AG09309 (cell line): ENCODE results near the gene LAPTM5.

ENCODE experiments used
- DNase-seq: peaks from one replicate; pipeline ENCODE4 v3.0.0-alpha.2; 2010; ENCODE audit warnings: low read depth
- H3K4me3 ChIP-seq: 2 replicates; pipeline ENCODE4 v1.5.1; 2011; ENCODE audit warnings: mild to moderate bottlenecking, low read depth, low read length, moderate library complexity; ENCODE audit not compliant: control insufficient read depth
- TF ChIP-seq, protein P1 (sequence below): IDR thresholded peaks from 2 replicates; pipeline ENCODE4 v1.5.1; 2011; ENCODE audit warnings: mild to moderate bottlenecking, low read depth, low read length, inconsistent platforms; ENCODE audit not compliant: insufficient read depth, control insufficient read depth; ENCODE audit errors: missing control alignments

LAPTM5 gene

GRCh38 chr1:30685796-30686165, 71.8 kb downstream of the LAPTM5 start:
- no peak for DNase-seq
- H3K4me3 ChIP-seq: no peak overlapping the region
- TF ChIP-seq, protein P1, sequence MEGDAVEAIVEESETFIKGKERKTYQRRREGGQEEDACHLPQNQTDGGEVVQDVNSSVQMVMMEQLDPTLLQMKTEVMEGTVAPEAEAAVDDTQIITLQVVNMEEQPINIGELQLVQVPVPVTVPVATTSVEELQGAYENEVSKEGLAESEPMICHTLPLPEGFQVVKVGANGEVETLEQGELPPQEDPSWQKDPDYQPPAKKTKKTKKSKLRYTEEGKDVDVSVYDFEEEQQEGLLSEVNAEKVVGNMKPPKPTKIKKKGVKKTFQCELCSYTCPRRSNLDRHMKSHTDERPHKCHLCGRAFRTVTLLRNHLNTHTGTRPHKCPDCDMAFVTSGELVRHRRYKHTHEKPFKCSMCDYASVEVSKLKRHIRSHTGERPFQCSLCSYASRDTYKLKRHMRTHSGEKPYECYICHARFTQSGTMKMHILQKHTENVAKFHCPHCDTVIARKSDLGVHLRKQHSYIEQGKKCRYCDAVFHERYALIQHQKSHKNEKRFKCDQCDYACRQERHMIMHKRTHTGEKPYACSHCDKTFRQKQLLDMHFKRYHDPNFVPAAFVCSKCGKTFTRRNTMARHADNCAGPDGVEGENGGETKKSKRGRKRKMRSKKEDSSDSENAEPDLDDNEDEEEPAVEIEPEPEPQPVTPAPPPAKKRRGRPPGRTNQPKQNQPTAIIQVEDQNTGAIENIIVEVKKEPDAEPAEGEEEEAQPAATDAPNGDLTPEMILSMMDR: no peak

DNA sequence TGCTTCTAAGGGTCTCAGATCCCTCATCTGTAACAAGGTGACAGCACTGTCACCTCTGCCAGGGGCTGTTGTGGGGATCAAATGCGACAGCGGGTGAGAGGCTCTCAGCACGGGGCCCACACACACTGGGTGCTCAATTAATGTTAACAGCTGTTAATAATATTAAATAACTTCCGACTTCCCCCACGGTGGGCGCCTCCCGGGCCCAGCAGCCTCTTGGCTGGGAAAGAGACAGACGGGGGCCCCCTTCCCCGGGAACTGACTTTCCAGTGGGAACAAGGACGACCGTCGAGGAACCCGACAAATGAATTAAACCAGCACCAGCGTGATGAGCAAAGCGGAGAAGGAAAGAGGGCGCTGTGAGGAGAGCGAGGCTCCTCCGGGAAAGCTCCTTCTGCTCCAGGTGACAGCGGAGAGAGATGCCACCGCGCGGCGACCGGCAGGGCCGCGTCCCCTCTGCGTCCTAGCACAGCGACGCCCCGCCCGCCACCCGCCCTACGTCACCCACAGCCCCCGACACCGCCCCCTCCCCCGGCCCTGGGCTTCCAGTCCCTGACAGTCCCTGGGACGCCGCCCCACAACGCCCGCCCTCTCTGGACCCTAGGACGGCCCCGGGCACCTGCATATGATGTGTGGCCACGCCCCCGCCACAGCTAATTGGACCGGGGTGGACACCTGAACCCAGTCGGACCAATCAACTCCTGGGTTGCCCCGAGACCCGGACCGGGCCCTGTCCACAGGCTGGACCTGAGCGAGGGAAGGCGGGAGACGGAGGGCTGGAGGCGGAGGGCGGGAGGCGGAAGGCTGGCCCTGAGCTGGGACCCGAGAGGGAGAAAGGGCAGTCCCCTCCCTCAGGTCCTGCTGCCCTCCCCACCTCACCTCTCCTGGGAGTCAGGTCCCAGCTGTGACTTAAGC, 72.4 kb downstream of the LAPTM5 start:
- TF ChIP-seq, protein P1: no peak
- no peak overlapping the region for H3K4me3 ChIP-seq
- no peak for DNase-seq

DNA sequence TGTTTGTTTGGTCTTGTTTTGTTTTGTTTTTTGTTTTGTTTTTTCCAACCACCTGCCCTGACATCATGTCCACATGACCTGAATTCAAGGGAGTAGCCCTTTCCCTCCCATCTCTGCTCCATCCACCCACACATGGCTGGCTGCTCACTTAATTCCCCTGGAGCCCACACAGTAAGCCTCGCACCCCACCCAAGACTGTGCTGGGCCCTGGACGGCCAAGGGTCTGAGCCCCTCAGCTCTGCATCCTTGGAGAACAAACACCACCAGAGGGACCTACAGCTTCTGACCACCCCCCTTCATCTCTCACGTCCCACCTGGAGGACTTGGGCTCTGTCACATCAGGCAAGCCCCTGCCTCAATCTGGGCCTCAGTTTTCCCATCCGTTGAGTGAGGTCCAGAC, 73.3 kb downstream of the LAPTM5 start:
- DNase-seq: no peak
- no peak overlapping the region for H3K4me3 ChIP-seq
- TF ChIP-seq, protein P1: no peak

GRCh38 chr1:30683699-30684098, 73.9 kb downstream of the LAPTM5 start:
- DNase-seq: no peak
- TF ChIP-seq, protein P1: no peak
- H3K4me3 ChIP-seq: no peak overlapping the region
